Mesenchymal stem cell (in vitro differentiated cells and primary cell): ENCODE results near the gene C16orf86.

ENCODE experiments used
- DNase-seq: peaks from one replicate; pipeline ENCODE4 v3.0.0-alpha.2; 2013
- H2AFZ ChIP-seq: one replicate; pipeline ENCODE4 v1.6.1; 2013; ENCODE audit warnings: low read depth, mild to moderate bottlenecking, control low read depth, inconsistent platforms, low read length, moderate library complexity
- H2AK5ac ChIP-seq: 2 replicates; pipeline ENCODE4 v1.6.1; 2013; ENCODE audit warnings: low read length, moderate library complexity, mild to moderate bottlenecking, inconsistent platforms; ENCODE audit not compliant: severe bottlenecking
- H2BK120ac ChIP-seq: one replicate; pipeline ENCODE4 v1.6.1; 2013; ENCODE audit warnings: low read depth, mild to moderate bottlenecking, inconsistent platforms, low read length, moderate library complexity
- H2BK12ac ChIP-seq, 2 experiments: one replicate each; pipeline ENCODE4 v1.6.1; 2013; ENCODE audit warnings: inconsistent platforms in 2 of 2, low read length in 2 of 2, mild to moderate bottlenecking in 2 of 2, moderate library complexity in 2 of 2, control low read depth in 1 of 2
- H2BK15ac ChIP-seq: one replicate; pipeline ENCODE4 v1.6.1; 2013; ENCODE audit warnings: mild to moderate bottlenecking, low read depth, inconsistent platforms; ENCODE audit not compliant: poor library complexity, severe bottlenecking
- H2BK5ac ChIP-seq: 2 replicates; pipeline ENCODE4 v1.6.1; 2013; ENCODE audit warnings: low read depth, mild to moderate bottlenecking, low read length, control low read depth, inconsistent platforms; ENCODE audit not compliant: poor library complexity, severe bottlenecking
- H3K14ac ChIP-seq, 2 experiments: one replicate each; pipeline ENCODE4 v1.6.1; 2013; ENCODE audit warnings: inconsistent platforms in 2 of 2, low read length in 2 of 2, control low read depth in 1 of 2, mild to moderate bottlenecking in 1 of 2, moderate library complexity in 1 of 2
- H3K18ac ChIP-seq, 2 experiments: one replicate each; pipeline ENCODE4 v1.6.1; 2013; ENCODE audit warnings: inconsistent platforms in 2 of 2, low read length in 2 of 2, control low read depth in 1 of 2, low read depth in 1 of 2, mild to moderate bottlenecking in 1 of 2
- H3K23ac ChIP-seq, 2 experiments: one replicate each; pipeline ENCODE4 v1.6.1; 2013; ENCODE audit warnings: inconsistent platforms in 2 of 2, low read length in 2 of 2, mild to moderate bottlenecking in 2 of 2, moderate library complexity in 2 of 2, control low read depth in 1 of 2
- H3K27ac ChIP-seq: 2 replicates; pipeline ENCODE4 v1.5.1; 2013; ENCODE audit warnings: mild to moderate bottlenecking, moderate library complexity, low read length, control low read depth, inconsistent platforms; ENCODE audit not compliant: poor library complexity, severe bottlenecking
- H3K27me3 ChIP-seq, 2 experiments: 2 replicates each; pipeline versions ENCODE4 v1.6.1 to v1.7.0; 2013; ENCODE audit warnings: low read length in 2 of 2, mild to moderate bottlenecking in 2 of 2, moderate library complexity in 2 of 2, control low read depth in 1 of 2, inconsistent platforms in 1 of 2; ENCODE audit not compliant: control insufficient read depth in 1 of 2, insufficient read depth in 1 of 2
- H3K36me3 ChIP-seq, 2 experiments: 2 replicates each; pipeline versions ENCODE4 v1.6.1 to v1.7.0; 2013; ENCODE audit warnings: low read length in 2 of 2, control low read depth in 1 of 2, inconsistent platforms in 1 of 2, low read depth in 1 of 2, mild to moderate bottlenecking in 1 of 2; ENCODE audit not compliant: insufficient read depth in 2 of 2, control insufficient read depth in 1 of 2
- H3K4ac ChIP-seq, 2 experiments: one replicate each; pipeline ENCODE4 v1.6.1; 2013; ENCODE audit warnings: inconsistent platforms in 2 of 2, low read length in 2 of 2, mild to moderate bottlenecking in 2 of 2, moderate library complexity in 2 of 2, control low read depth in 1 of 2, low read depth in 1 of 2
- H3K4me1 ChIP-seq: 2 replicates; pipeline ENCODE4 v1.6.1; 2013; ENCODE audit warnings: low read depth, low read length, control low read depth; ENCODE audit not compliant: control insufficient read depth, insufficient read depth
- H3K4me2 ChIP-seq: 2 replicates; pipeline ENCODE4 v1.6.1; 2013; ENCODE audit warnings: low read length, mild to moderate bottlenecking, inconsistent platforms; ENCODE audit not compliant: poor library complexity, severe bottlenecking
- H3K4me3 ChIP-seq, 2 experiments: 2 replicates each; pipeline versions ENCODE4 v1.5.1 to v1.7.0; 2013; ENCODE audit warnings: low read length in 2 of 2, mild to moderate bottlenecking in 2 of 2, control low read depth in 1 of 2, low read depth in 1 of 2; ENCODE audit not compliant: insufficient read depth in 1 of 2
- H3K79me1 ChIP-seq: replicated peaks from 2 replicates; pipeline ENCODE4 v1.6.1; 2013; ENCODE audit warnings: mild to moderate bottlenecking, control low read depth, low read length, inconsistent platforms; ENCODE audit not compliant: poor library complexity, severe bottlenecking
- H3K9ac ChIP-seq: 2 replicates; pipeline ENCODE4 v1.7.0; 2013; ENCODE audit warnings: mild to moderate bottlenecking, low read length, moderate library complexity
- H3K9me3 ChIP-seq: 2 replicates; pipeline ENCODE4 v1.7.0; 2013; ENCODE audit warnings: mild to moderate bottlenecking, low read length; ENCODE audit not compliant: control insufficient read depth
- H4K8ac ChIP-seq: one replicate; pipeline ENCODE4 v1.6.1; 2013; ENCODE audit warnings: inconsistent platforms, mild to moderate bottlenecking, low read length, moderate library complexity
- H4K91ac ChIP-seq: one replicate; pipeline ENCODE4 v1.6.1; 2013; ENCODE audit warnings: mild to moderate bottlenecking, low read length, inconsistent platforms
- WGBS: methylation state at CpG from one replicate; pipeline ENCODE4 v1.1.7; 2013; ENCODE audit warnings: mixed read lengths; 5-methylcytosine and 5-hydroxymethylcytosine counted together

The C16orf86 gene

DNA sequence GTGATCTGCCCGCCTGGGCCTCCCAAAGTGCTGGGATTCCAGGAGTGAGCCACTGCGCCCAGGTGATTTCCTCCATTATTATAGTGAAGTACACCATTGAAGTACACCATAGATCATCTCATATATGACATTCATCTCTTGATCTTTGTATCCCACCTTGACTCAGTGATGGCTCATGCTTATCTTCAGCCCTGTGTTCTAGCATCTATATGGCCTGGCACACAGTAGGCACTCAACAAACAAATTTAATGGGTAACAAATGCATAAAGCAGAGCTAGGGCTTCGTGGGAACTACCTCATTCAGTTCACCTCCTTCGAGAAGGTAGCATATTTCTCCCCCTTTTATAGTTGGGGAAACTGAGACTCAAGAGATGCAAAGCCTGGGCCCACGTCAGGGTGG lies 1.0 kb upstream of the C16orf86 start:
- Histone ChIP-seq H2AFZ (no peak overlapping the region), H3K27me3 (no peaks in the 10 kb centered on the region), H3K4ac (peak overlapping the region in 1 of 2 experiments; percentile 42), H3K4me3 (peak overlapping the region in 1 of 2 experiments; percentile 85), H3K23ac (no peak overlapping the region), H2BK15ac (no peak overlapping the region), H3K9ac (peak overlapping the region; percentile 93), H3K36me3 (peaks cover 25 to 27% of the 10 kb centered on the region in 2 experiments), H3K9me3 (no peaks in the 10 kb centered on the region), H2AK5ac (no peak overlapping the region), H3K18ac (no peak overlapping the region), H4K8ac (no peak overlapping the region), H3K79me1 (peaks cover 3% of the 10 kb centered on the region), H2BK12ac (no peak overlapping the region), H2BK5ac (no peak overlapping the region), H2BK120ac (no peak overlapping the region), H4K91ac (no peak overlapping the region), H3K14ac (no peak overlapping the region), H3K4me2 (peak overlapping the region; percentile 79), H3K27ac (no peak overlapping the region), H3K4me1 (peaks cover 29% of the 10 kb centered on the region)
- DNase-seq = no peak
- WGBS = 80% methylated on average over 5 of the region's 5 CpGs

DNA sequence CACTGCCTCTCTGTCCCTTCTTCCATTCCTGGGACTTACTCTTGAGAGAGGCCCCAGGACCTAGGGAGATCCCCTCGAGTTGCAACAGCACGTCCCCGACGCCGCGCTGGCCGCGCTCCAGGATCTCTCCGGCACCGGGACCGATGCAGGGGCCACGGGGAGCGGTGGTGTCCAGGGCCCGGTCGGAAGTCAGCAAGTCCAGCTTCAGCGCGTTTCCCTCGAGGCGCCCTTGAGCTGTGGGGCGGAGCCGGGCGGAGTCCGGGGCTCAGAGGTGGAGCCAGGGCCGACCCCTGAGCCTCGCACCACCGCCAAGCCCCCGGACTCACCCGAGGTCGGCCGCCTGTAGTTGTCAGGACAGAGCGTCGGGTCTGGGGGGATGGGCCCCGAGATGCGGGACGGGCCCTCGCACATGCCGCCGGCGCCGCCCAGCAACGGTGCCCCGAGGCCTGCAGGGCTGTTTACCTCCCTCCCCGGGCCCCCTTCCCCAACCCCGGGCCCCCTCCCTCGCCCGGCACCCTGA lies 522 bp upstream of the C16orf86 start:
- Histone ChIP-seq H3K79me1 (peaks cover 3% of the 10 kb centered on the region), H4K91ac (no peak overlapping the region), H3K36me3 (peaks cover 25 to 27% of the 10 kb centered on the region in 2 experiments), H4K8ac (peak overlapping the region; percentile 2), H3K4ac (peak overlapping the region in 1 of 2 experiments; percentile 42), H2BK15ac (peak overlapping the region; percentile 26), H3K14ac (no peak overlapping the region), H3K18ac (peak overlapping the region in 1 of 2 experiments; percentile 18), H3K27me3 (no peaks in the 10 kb centered on the region), H3K4me1 (peaks cover 26% of the 10 kb centered on the region), H2BK12ac (no peak overlapping the region), H3K23ac (no peak overlapping the region), H3K4me3 (peak overlapping the region; percentile 73 to 85), H2AFZ (peak overlapping the region; percentile 62), H2BK5ac (no peak overlapping the region), H3K4me2 (peak overlapping the region; percentile 79), H3K9me3 (no peaks in the 10 kb centered on the region), H2AK5ac (no peak overlapping the region), H3K9ac (peak overlapping the region; percentile 93), H2BK120ac (no peak overlapping the region), H3K27ac (no peak overlapping the region)
- DNase-seq = peak; percentile 67
- 2% methylated on average over 43 of the region's 46 CpGs for WGBS

DNA sequence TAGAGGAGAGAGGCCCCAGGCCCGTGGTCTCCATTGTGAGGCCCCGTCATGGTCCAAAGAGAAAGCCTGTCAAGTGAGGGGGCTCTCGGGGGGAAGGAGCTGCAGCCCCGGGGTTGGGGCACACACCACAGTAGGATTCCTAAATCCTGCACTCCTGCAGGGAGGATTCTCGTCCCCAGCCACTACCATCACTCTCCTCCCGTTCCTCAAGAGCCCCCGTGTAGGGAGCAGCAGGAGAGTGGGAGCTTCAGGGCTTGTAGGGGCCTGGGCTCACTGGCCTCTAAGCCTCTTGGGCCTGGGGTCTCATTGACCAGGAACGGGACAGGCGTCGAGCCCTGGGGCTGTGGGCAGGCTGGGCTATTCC lies 821 bp downstream of the C16orf86 start:
- Histone ChIP-seq H2BK15ac (peak overlapping the region; percentile 23), H3K9me3 (no peaks in the 10 kb centered on the region), H3K4ac (peak overlapping the region; percentile 24), H2BK5ac (no peak overlapping the region), H3K79me1 (peaks cover 5% of the 10 kb centered on the region), H3K18ac (peak overlapping the region in 1 of 2 experiments; percentile 89), H2AK5ac (no peak overlapping the region), H3K4me3 (peak overlapping the region in 1 of 2 experiments; percentile 85), H2BK120ac (peak overlapping the region; percentile 78), H3K23ac (no peak overlapping the region), H2AFZ (no peak overlapping the region), H3K4me2 (peak overlapping the region; percentile 2), H2BK12ac (peak overlapping the region in 1 of 2 experiments; percentile 10), H3K27me3 (no peaks in the 10 kb centered on the region), H3K14ac (no peak overlapping the region), H3K27ac (no peak overlapping the region), H3K4me1 (peaks cover 23% of the 10 kb centered on the region), H4K91ac (peak overlapping the region; percentile 28), H3K36me3 (peaks cover 20 to 21% of the 10 kb centered on the region in 2 experiments), H3K9ac (peak overlapping the region; percentile 93), H4K8ac (peak overlapping the region; percentile 98)
- no peak for DNase-seq
- WGBS = 59% methylated on average over 6 of the region's 10 CpGs

DNA sequence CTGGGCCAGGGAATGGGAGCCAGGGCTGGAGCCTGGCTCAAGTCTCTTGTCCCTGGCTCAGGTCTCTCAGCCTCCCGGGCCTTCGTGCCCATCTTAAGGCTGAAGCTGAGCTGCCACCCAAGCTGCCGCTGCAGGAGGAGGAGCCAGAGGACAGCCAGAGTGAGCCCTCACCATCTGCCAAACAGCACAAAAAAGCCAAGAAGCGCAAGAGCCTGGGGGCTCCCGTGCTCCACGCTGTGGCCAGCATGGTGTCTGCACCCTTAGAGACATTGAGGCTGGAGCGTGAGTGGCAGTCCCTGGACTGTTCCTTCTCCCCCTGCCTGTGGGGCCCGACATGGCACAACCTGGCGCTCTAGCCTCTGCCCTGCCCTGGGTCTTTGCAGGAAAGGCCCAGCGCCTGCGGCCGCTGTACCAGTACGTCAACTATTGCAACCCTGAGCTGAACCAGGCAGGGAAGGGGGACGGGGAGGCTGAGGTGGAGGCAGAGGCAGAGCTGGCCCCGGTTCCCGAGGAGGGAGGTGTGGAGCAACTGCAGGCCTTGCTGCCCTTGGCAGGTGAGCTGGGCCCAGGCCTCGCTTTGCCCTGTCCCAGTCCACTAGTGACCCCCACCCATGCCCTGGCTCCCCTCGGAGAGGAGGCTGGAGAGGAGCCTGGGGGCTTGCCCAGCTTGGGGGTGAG lies 1.3 kb downstream of the C16orf86 start:
- Histone ChIP-seq H3K18ac (no peak overlapping the region), H3K23ac (no peak overlapping the region), H2BK15ac (peak overlapping the region; percentile 23)

More for the DNA sequence above, 1.3 kb downstream of the C16orf86 start:
- 35% methylated on average over 18 of the region's 18 CpGs for WGBS
- H3K4me1 ChIP-seq = peaks cover 26% of the 10 kb centered on the region
- DNase-seq = peak; percentile 96
- peak overlapping the region; percentile 93 for H3K9ac ChIP-seq
- H3K9me3 ChIP-seq = no peaks in the 10 kb centered on the region
- peak overlapping the region; percentile 2 for H3K4me2 ChIP-seq
- H2BK5ac ChIP-seq = no peak overlapping the region
- peaks cover 14 to 16% of the 10 kb centered on the region in 2 experiments for H3K36me3 ChIP-seq
- no peak overlapping the region for H3K27ac ChIP-seq
- H3K4me3 ChIP-seq = peak overlapping the region in 1 of 2 experiments; percentile 85
- no peak overlapping the region for H4K91ac ChIP-seq
- peaks cover 5% of the 10 kb centered on the region for H3K79me1 ChIP-seq
- no peak overlapping the region for H2AFZ ChIP-seq
- H3K4ac ChIP-seq = peak overlapping the region in 1 of 2 experiments; percentile 17
- H2BK120ac ChIP-seq = no peak overlapping the region
- H3K14ac ChIP-seq = no peak overlapping the region
- peak overlapping the region; percentile 64 for H4K8ac ChIP-seq
- no peak overlapping the region for H2AK5ac ChIP-seq
- H2BK12ac ChIP-seq = no peak overlapping the region
- no peaks in the 10 kb centered on the region for H3K27me3 ChIP-seq
